Naive B cell (primary cell): ENCODE results near the gene OCRL. TPM values are rescaled to one million over a fixed set of nuclear protein-coding genes. Genes with fewer than 3 reads are reported as not detected.
"Not testable (repeated sequence)": the region's sequence is repeated elsewhere in the genome, so short reads cannot be mapped to it uniquely, and the experiment has no call there.

Source experiments
- ATAC-seq, 2 donors: fragments of 150-1000 bp; cut with Tn5 transposase; 2 replicates each; pipeline ENCODE4 v1.10.0; 2021; ENCODE audit warnings: low read depth in 2 of 2, mild to moderate bottlenecking in 2 of 2, moderate library complexity in 2 of 2
- DNase-seq: peaks from one replicate; pipeline ENCODE4 v3.0.0; 2022
- H3K27ac Mint-ChIP-seq, 6 donors: one replicate each; pipeline ENCODE4 v1.8.0; 2020 to 2022; ENCODE audit warnings: mild to moderate bottlenecking in 6 of 6, mixed read lengths in 6 of 6, moderate library complexity in 5 of 6, inconsistent platforms in 2 of 6
- H3K27me3 Mint-ChIP-seq, 3 donors: one replicate each; pipeline ENCODE4 v1.8.0; 2021 to 2022; ENCODE audit warnings: mixed read lengths in 3 of 3, mild to moderate bottlenecking in 1 of 3
- H3K36me3 Mint-ChIP-seq, 2 donors: one replicate each; pipeline ENCODE4 v1.8.0; 2020 to 2022; ENCODE audit warnings: mixed read lengths in 2 of 2, inconsistent platforms in 1 of 2, mild to moderate bottlenecking in 1 of 2
- H3K4me1 Mint-ChIP-seq, 3 donors: one replicate each; pipeline ENCODE4 v1.8.0; 2020 to 2022; ENCODE audit warnings: mixed read lengths in 3 of 3, inconsistent platforms in 1 of 3, mild to moderate bottlenecking in 1 of 3, moderate library complexity in 1 of 3
- H3K4me3 Mint-ChIP-seq, 8 donors: one replicate each; pipeline ENCODE4 v1.8.0; 2020 to 2022; ENCODE audit warnings: mild to moderate bottlenecking in 8 of 8, mixed read lengths in 8 of 8, moderate library complexity in 8 of 8, inconsistent platforms in 2 of 8
- H3K9me3 Mint-ChIP-seq, 7 donors: one replicate each; pipeline ENCODE4 v1.8.0; 2020 to 2022; ENCODE audit warnings: mixed read lengths in 7 of 7, mild to moderate bottlenecking in 5 of 7, inconsistent platforms in 2 of 7, moderate library complexity in 1 of 7
- polyA plus RNA-seq, 6 donors: library from polyadenylated mRNA; unstranded; fragments of 300-500 nt; fragmentation: Illumina TruSeq; gene quantifications; one replicate each; pipeline ENCODE4 v1.2.3, GENCODE V29; 2021; ENCODE audit warnings: low read depth in 6 of 6

The OCRL gene
- polyA plus RNA-seq, 6 donors from 2014 or later = 0.35 to 1.6 (median 0.97) TPM; not detected in 1

- Mint-ChIP-seq H3K4me1 (peaks cover 0 to 4% (median 3%) of the 10 kb centered on the region in 3 donors), H3K4me3 (no peak overlapping the region), H3K9me3 (peaks cover 0 to 4% (median 0%) of the 10 kb centered on the region in 7 donors), H3K27ac (no peak overlapping the region), H3K36me3 (peaks cover 4 to 11% of the 10 kb centered on the region in 2 donors), H3K27me3 (peaks cover 0 to 8% (median 0%) of the 10 kb centered on the region in 3 donors)
- ATAC-seq (peak; percentile 97 to 98), DNase-seq (peak; percentile 46)
Measured at GRCh38 chrX:129553619-129554288, 13.7 kb downstream of the OCRL start.

DNA sequence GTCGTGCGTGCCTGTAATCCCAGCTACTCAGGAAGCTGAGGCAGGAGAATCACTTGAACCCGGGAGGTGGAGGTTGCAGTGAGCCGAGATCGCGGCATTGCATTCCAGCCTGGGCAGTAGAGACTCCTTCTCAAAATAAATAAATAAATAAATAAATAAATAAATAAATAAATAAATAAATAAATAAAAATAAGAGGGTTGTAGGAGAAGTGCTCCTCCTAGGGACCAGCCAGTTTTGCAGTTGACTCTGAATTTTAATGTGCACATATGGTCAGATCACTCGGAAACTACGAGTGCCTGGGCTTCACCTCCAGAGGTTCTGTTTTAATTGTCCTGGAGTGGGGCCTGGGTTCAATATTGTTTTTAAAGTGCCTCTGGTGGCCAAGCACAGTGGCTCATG, 14.8 kb downstream of the OCRL start:
- DNase-seq, H3K4me3 Mint-ChIP-seq, ATAC-seq, H3K27ac Mint-ChIP-seq, H3K27me3 Mint-ChIP-seq, H3K4me1 Mint-ChIP-seq, H3K9me3 Mint-ChIP-seq: not testable (repeated sequence)
- peaks cover 4 to 11% of the 10 kb centered on the region in 2 donors for H3K36me3 Mint-ChIP-seq

DNA sequence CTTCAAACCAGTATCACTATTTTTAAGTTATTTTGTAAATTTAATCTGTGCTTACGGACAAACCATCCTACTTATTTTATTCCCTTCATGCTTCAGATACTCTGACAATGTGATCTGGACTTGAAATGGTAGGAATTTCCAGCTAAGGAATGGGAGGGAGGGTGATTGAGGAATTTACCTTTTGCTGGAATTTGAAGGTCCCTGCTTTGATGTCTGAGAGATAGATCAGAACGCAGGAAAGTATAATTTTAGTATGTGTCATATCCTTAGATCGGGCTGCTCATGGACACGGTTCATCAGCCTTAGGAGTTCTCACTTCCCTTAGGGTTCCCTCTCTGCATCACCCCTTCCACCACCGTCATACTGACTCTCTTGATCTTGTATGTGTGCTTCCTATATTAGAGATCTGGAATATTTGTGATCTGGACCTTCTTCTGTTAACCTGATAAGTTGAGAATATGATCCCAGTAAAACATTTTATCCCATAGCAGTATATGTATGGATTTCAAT, 16.8 kb downstream of the OCRL start:
- H3K27me3 Mint-ChIP-seq = peaks cover 0 to 2% (median 0%) of the 10 kb centered on the region in 3 donors
- peak in 1 of 2 donors; percentile 49 for ATAC-seq
- H3K4me1 Mint-ChIP-seq = peaks cover 0 to 4% (median 3%) of the 10 kb centered on the region in 3 donors
- no peak for DNase-seq
- peaks cover 3 to 7% of the 10 kb centered on the region in 2 donors for H3K36me3 Mint-ChIP-seq
- peaks cover 0 to 4% (median 0%) of the 10 kb centered on the region in 7 donors for H3K9me3 Mint-ChIP-seq
- peak overlapping the region in 1 of 6 donors; percentile 12 for H3K27ac Mint-ChIP-seq
- H3K4me3 Mint-ChIP-seq = no peak overlapping the region

DNA sequence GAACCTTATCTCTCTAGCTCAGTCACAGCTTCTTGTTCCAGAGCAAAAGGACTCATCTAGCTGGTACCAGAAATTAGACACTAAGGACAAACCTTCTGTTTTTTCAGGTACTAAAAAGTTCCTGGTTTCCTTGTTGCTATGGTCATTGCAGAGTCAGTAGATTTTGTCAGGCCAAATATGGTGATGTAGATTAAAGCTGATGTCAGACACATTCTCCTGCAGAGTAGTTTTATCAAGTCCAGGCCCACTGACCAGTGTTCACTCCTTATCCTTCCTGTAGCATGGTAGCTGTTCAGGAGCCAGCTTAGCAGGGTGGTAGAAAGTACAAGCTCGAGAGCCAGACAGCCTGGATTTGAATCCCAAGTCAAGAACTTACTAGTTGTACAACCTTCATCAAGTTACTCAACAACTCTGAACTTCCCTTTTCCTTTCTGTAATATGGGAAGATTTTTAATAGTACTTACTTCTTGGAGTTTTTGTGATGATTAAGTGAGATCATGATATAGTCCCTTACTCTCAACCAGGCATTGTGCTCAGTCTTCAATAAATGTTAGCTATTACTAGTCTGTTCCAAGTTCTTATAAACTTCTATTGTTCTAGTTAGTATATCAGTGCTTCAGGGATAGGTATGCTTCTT, 17.9 kb downstream of the OCRL start:
- H3K27me3 Mint-ChIP-seq = no peaks in the 10 kb centered on the region
- ATAC-seq (no peak), DNase-seq (no peak)
- no peak overlapping the region for H3K27ac Mint-ChIP-seq
- peaks cover 0 to 3% (median 0%) of the 10 kb centered on the region in 3 donors for H3K4me1 Mint-ChIP-seq
- peaks cover 7 to 10% of the 10 kb centered on the region in 2 donors for H3K36me3 Mint-ChIP-seq
- H3K4me3 Mint-ChIP-seq = no peak overlapping the region
- H3K9me3 Mint-ChIP-seq = peaks cover 0 to 4% (median 0%) of the 10 kb centered on the region in 7 donors

- Mint-ChIP-seq H3K4me3 (no peak overlapping the region), H3K36me3 (peaks cover 7 to 10% of the 10 kb centered on the region in 2 donors), H3K27ac (no peak overlapping the region), H3K4me1 (peaks cover 0 to 3% (median 0%) of the 10 kb centered on the region in 3 donors), H3K27me3 (no peaks in the 10 kb centered on the region), H3K9me3 (peaks cover 0 to 4% (median 0%) of the 10 kb centered on the region in 7 donors)
- ATAC-seq (no peak), DNase-seq (no peak)
Measured at GRCh38 chrX:129559783-129560182, 19.7 kb downstream of the OCRL start.

GRCh38 chrX:129561453-129561852, 21.4 kb downstream of the OCRL start:
- Mint-ChIP-seq H3K36me3 (peaks cover 7 to 10% of the 10 kb centered on the region in 2 donors), H3K4me1 (peaks cover 9 to 13% (median 12%) of the 10 kb centered on the region in 3 donors), H3K27me3 (no peaks in the 10 kb centered on the region), H3K27ac (no peak overlapping the region), H3K9me3 (peaks cover 0 to 4% (median 0%) of the 10 kb centered on the region in 7 donors), H3K4me3 (no peak overlapping the region)
- no peak for DNase-seq
- ATAC-seq = no peak

DNA sequence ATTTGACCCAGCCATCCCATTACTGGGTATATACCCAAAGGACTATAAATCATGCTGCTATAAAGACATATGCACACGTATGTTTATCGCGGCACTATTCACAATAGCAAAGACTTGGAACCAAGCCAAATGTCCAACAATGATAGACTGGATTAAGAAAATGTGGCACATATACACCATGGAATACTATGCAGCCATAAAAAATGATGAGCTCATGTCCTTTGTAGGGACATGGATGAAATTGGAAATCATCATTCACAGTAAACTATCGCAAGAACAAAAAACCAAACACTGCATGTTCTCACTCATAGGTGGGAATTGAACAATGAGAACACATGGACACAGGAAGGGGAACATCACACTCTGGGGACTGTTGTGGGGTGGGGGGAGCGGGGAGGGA, 24.3 kb downstream of the OCRL start:
- H3K27ac Mint-ChIP-seq, H3K27me3 Mint-ChIP-seq, DNase-seq, ATAC-seq, H3K9me3 Mint-ChIP-seq, H3K4me3 Mint-ChIP-seq: not testable (repeated sequence)
- Mint-ChIP-seq H3K4me1 (peaks cover 9 to 13% (median 9%) of the 10 kb centered on the region in 3 donors), H3K36me3 (peaks cover 7 to 10% of the 10 kb centered on the region in 2 donors)

DNA sequence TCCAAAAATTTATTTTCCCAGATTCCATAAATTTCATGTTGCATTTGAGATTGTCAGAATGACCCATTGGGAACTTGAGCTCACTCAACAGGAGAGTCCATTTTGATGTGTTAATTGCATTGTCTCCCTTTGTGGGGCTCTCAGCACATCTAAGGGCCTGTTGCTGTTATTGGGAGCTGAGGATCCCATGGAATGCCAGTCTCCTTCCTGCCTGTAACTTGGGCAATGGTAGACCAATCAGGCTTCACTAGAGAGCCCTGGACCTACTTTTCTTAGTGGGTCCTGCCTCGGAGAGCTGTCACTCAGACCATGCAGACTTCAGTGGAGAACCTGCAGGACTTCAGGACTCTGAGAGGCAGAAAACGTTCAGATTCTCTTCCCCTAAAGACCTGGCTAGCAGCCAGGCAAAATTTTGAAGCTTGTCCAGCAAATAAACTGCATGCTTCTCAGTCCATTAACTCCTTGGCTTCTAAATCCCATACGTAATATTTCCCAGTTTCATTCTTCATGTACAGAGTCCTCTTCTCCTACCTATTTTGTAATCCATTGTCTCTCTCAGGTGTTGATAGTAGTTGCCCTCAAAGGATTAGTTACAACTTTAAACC, 25.1 kb downstream of the OCRL start:
- peaks cover 7 to 10% of the 10 kb centered on the region in 2 donors for H3K36me3 Mint-ChIP-seq
- H3K4me1 Mint-ChIP-seq = peaks cover 9 to 13% (median 9%) of the 10 kb centered on the region in 3 donors

DNA sequence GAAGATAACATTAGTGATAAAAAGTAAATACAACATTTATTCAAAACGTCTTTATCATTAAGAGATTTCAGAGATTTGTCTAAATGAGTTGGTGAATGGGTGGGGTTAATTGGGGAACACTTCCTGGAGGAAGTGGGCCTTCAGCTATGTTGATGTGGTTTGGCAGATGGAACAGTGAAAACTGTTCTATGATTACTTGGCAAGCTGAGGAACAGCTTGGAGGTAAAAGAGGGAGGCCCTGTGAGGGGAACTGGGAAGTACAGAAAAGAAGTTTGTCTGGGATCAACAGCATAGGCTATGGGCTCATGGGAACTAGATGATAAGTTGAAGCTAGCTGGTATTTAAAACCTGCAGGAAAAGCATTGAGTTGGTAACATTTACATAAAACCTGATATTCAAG, 26.0 kb downstream of the OCRL start:
- Mint-ChIP-seq H3K9me3 (peaks cover 0 to 4% (median 0%) of the 10 kb centered on the region in 7 donors), H3K27ac (no peak overlapping the region), H3K4me3 (no peak overlapping the region), H3K36me3 (peaks cover 7 to 10% of the 10 kb centered on the region in 2 donors), H3K27me3 (no peaks in the 10 kb centered on the region), H3K4me1 (peaks cover 9 to 13% (median 9%) of the 10 kb centered on the region in 3 donors)
- DNase-seq = no peak
- ATAC-seq = no peak

More for the DNA sequence above, 25.1 kb downstream of the OCRL start:
- peaks cover 0 to 4% (median 0%) of the 10 kb centered on the region in 7 donors for H3K9me3 Mint-ChIP-seq
- no peak overlapping the region for H3K4me3 Mint-ChIP-seq
- no peaks in the 10 kb centered on the region for H3K27me3 Mint-ChIP-seq
- ATAC-seq (no peak), DNase-seq (no peak)
- peak overlapping the region in 1 of 6 donors; percentile 16 for H3K27ac Mint-ChIP-seq

GRCh38 chrX:129568349-129568748, 28.3 kb downstream of the OCRL start:
- no peak for ATAC-seq
- H3K4me1 Mint-ChIP-seq = peaks cover 9 to 13% (median 9%) of the 10 kb centered on the region in 3 donors
- no peak for DNase-seq
- no peaks in the 10 kb centered on the region for H3K27me3 Mint-ChIP-seq
- H3K4me3 Mint-ChIP-seq = no peak overlapping the region
- H3K9me3 Mint-ChIP-seq = peaks cover 0 to 2% (median 0%) of the 10 kb centered on the region in 7 donors
- H3K27ac Mint-ChIP-seq = no peak overlapping the region
- no peaks in the 10 kb centered on the region for H3K36me3 Mint-ChIP-seq

- ATAC-seq (no peak), DNase-seq (no peak)
- peaks cover 6 to 11% of the 10 kb centered on the region in 2 donors for H3K36me3 Mint-ChIP-seq
- H3K27ac Mint-ChIP-seq = peak overlapping the region in 1 of 6 donors; percentile 9
- H3K4me1 Mint-ChIP-seq = no peaks in the 10 kb centered on the region
- H3K9me3 Mint-ChIP-seq = peaks cover 0 to 3% (median 0%) of the 10 kb centered on the region in 7 donors
- no peak overlapping the region for H3K4me3 Mint-ChIP-seq
- no peaks in the 10 kb centered on the region for H3K27me3 Mint-ChIP-seq
Measured at GRCh38 chrX:129572422-129572821, 32.4 kb downstream of the OCRL start.

DNA sequence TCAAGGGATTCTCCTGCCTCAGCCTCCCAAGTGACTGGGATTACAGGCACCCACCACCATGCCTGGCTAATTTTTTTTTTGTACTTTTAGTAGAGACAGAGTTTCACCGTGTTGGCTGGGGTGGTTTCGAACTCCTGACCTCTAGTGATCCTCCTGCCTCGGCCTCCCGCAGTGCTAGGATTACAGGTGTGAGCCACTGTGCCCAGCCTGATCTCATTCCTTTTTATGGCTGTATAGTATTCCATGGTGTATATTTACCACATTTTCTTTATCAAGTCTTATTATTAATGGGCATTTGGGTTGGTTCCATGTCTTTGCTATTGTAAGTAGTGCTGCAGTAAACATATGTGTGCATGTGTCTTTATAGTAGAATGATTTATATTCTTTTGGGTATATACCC, 33.6 kb downstream of the OCRL start:
- H3K4me1 Mint-ChIP-seq, ATAC-seq, H3K27ac Mint-ChIP-seq, DNase-seq, H3K4me3 Mint-ChIP-seq, H3K9me3 Mint-ChIP-seq, H3K27me3 Mint-ChIP-seq: not testable (repeated sequence)
- H3K36me3 Mint-ChIP-seq = peaks cover 6 to 11% of the 10 kb centered on the region in 2 donors

DNA sequence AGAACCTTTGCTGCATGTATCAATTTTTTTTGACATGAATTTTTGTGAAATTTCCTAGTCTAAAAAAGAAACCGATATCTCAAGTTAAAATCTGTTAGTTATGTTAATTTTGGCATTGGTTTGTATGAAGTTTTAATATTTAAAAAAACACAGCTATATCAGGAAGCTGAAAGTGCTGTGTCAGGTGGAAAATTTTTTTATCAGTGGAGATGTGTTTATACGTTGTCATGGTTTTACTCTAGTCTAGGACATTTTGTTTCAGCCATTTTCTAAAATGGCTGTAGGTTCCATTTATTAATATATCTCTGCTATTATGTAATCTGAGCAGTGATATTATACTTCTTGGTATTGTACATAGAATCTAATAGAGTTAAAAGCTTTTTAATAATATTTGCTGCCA, 34.2 kb downstream of the OCRL start:
- Mint-ChIP-seq H3K27me3 (no peaks in the 10 kb centered on the region), H3K27ac (no peak overlapping the region), H3K4me3 (no peak overlapping the region), H3K36me3 (peaks cover 6 to 11% of the 10 kb centered on the region in 2 donors), H3K9me3 (peaks cover 0 to 3% (median 0%) of the 10 kb centered on the region in 7 donors), H3K4me1 (no peaks in the 10 kb centered on the region)
- no peak for ATAC-seq
- DNase-seq = no peak
